CD8-positive, alpha-beta memory T cell (primary cell): Measurements from ENCODE around the gene INO80D. TPM values are rescaled to one million over a fixed set of nuclear protein-coding genes. Genes with fewer than 3 reads are reported as not detected.
"Not testable (repeated sequence)": the region's sequence is repeated elsewhere in the genome, so short reads cannot be mapped to it uniquely, and the experiment has no call there.

Experiments
- CTCF ChIA-PET: fragments of 350-600 bp; sonication (Branson Sonifier 250); formaldehyde crosslinking; loops from one replicate; lab custom pipeline; 2021; ENCODE audit warnings: antibody characterized with exemption; lab: Charles Lee
- POLR2A ChIA-PET: fragments of 350-600 bp; sonication (Branson Sonifier 250); formaldehyde crosslinking; loops from one replicate; lab custom pipeline; 2021; ENCODE audit warnings: antibody characterized with exemption; lab: Charles Lee
- DNase-seq, 5 donors: peaks; one replicate each; pipeline versions ENCODE4 v3.0.0 to v3.0.0-alpha.2; 2020 to 2022; ENCODE audit warnings: mixed read lengths in 1 of 5
- H3K27ac ChIP-seq: one replicate; pipeline ENCODE4 v1.7.0; 2013; ENCODE audit warnings: low read depth, mild to moderate bottlenecking, low read length, moderate library complexity
- H3K27me3 ChIP-seq: 2 replicates; pipeline ENCODE4 v1.7.0; 2013; ENCODE audit warnings: low read length, mild to moderate bottlenecking; ENCODE audit not compliant: insufficient read depth, poor library complexity, severe bottlenecking
- H3K36me3 ChIP-seq: 2 replicates; pipeline ENCODE4 v1.7.0; 2013; ENCODE audit warnings: mild to moderate bottlenecking, low read length, moderate library complexity; ENCODE audit not compliant: insufficient read depth
- H3K4me1 ChIP-seq: 2 replicates; pipeline ENCODE4 v1.7.0; 2013; ENCODE audit warnings: mild to moderate bottlenecking, low read length, moderate library complexity; ENCODE audit not compliant: insufficient read depth
- H3K4me3 ChIP-seq: 2 replicates; pipeline ENCODE4 v1.7.0; 2013; ENCODE audit warnings: mild to moderate bottlenecking, low read length
- H3K9me3 ChIP-seq: 2 replicates; pipeline ENCODE4 v1.7.0; 2013; ENCODE audit warnings: mild to moderate bottlenecking, low read length
- H3K27ac Mint-ChIP-seq, 8 donors: one replicate each; pipeline ENCODE4 v1.8.0; 2020 to 2021; ENCODE audit warnings: mixed read lengths in 8 of 8, mild to moderate bottlenecking in 6 of 8, inconsistent platforms in 3 of 8, moderate library complexity in 3 of 8
- H3K27me3 Mint-ChIP-seq, 2 donors: one replicate each; pipeline ENCODE4 v1.8.0; 2020 to 2021; ENCODE audit warnings: mixed read lengths in 2 of 2, mild to moderate bottlenecking in 1 of 2, moderate library complexity in 1 of 2
- H3K36me3 Mint-ChIP-seq, 3 donors: one replicate each; pipeline ENCODE4 v1.8.0; 2020 to 2021; ENCODE audit warnings: mixed read lengths in 3 of 3, inconsistent platforms in 1 of 3, mild to moderate bottlenecking in 1 of 3
- H3K4me1 Mint-ChIP-seq, 3 donors: one replicate each; pipeline ENCODE4 v1.8.0; 2020 to 2021; ENCODE audit warnings: mixed read lengths in 3 of 3, inconsistent platforms in 1 of 3, mild to moderate bottlenecking in 1 of 3
- H3K4me3 Mint-ChIP-seq, 7 donors: one replicate each; pipeline ENCODE4 v1.8.0; 2020 to 2021; ENCODE audit warnings: mixed read lengths in 7 of 7, mild to moderate bottlenecking in 6 of 7, moderate library complexity in 4 of 7, inconsistent platforms in 2 of 7
- H3K9me3 Mint-ChIP-seq, 5 donors: one replicate each; pipeline ENCODE4 v1.8.0; 2020 to 2022; ENCODE audit warnings: mixed read lengths in 5 of 5, mild to moderate bottlenecking in 3 of 5, moderate library complexity in 2 of 5, inconsistent platforms in 1 of 5
- polyA plus RNA-seq: library from polyadenylated mRNA; unstranded; fragments of 300-500 nt; fragmentation: Illumina TruSeq; gene quantifications from one replicate; pipeline ENCODE4 v1.2.3, GENCODE V29; 2021
- total RNA-seq, 2 experiments: library from RNA; stranded (reverse); gene quantifications; one replicate each; pipeline ENCODE4 v1.2.3, GENCODE V29; 2021

INO80D gene
- total and polyA plus RNA-seq, 3 experiments from 2014 or later = 10.6 to 22.4 (median 20.7) TPM

DNA sequence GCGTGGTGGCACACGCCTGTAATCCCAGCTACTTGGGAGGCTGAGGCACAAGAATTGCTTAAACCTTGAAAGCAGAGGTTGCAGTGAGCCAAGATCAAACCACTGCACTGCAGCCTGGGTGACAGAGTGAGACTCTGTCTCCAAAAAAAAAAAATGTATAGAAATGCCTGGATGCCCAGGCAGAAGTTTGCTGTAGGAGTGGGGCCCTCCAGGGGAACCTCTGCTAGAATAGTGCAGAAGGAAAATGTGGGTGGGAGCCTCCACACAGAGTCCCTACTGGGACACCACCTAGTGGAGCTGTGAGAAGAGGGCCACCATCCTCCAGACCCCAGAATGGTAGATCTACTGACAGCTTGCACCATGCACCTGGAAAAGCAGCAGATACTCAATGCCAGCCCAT is 70.2 kb downstream of the INO80D start:
- POLR2A ChIA-PET = not testable (repeated sequence)
- peaks cover 27 to 84% (median 34%) of the 10 kb centered on the region in 3 donors for H3K36me3 Mint-ChIP-seq

DNA sequence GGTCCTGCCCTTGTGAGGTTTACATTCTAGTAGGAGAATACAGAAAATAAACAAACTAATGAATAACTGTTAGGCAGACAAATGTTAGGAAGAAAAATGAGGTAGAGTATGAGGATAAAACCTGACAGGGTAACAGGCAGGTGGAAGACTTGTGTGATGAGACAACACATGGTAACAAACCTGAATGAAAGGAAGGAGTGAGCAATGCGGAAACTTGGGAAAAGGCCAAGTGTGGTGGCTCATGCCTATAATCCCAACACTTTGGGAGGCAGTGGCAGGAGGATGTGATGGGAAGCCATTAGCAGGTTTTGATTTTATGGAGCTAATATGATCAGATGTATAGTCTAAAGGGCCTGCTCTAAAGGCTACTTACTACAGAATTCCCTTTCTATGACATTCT is 74.2 kb downstream of the INO80D start:
- Mint-ChIP-seq H3K27me3 (no peaks in the 10 kb centered on the region), H3K4me1 (no peaks in the 10 kb centered on the region), H3K9me3 (peaks cover 0 to 8% (median 5%) of the 10 kb centered on the region in 5 donors), H3K36me3 (peaks cover 27 to 83% (median 31%) of the 10 kb centered on the region in 3 donors), H3K4me3 (no peak overlapping the region), H3K27ac (peak overlapping the region in 4 of 8 donors; percentile 1 to 63 (median 23))
- H3K27ac ChIP-seq = no peak overlapping the region
- no peaks in the 10 kb centered on the region for H3K9me3 ChIP-seq
- ChIA-PET CTCF (no interaction called here), POLR2A (no interaction called here)
- no peaks in the 10 kb centered on the region for H3K4me1 ChIP-seq
- no peaks in the 10 kb centered on the region for H3K27me3 ChIP-seq
- no peak for DNase-seq
- no peak overlapping the region for H3K4me3 ChIP-seq
- peaks cover 26% of the 10 kb centered on the region for H3K36me3 ChIP-seq

More for the DNA sequence above, 70.2 kb downstream of the INO80D start:
- CTCF ChIA-PET = interaction anchor here (1.5 kb wide), 1 partner anchor 11 kb away, joined by 5 read pairs; no protein-coding TSS in a partner anchor
- not testable (repeated sequence) for H3K4me1 Mint-ChIP-seq, H3K9me3 Mint-ChIP-seq, H3K27ac Mint-ChIP-seq, DNase-seq, H3K4me3 Mint-ChIP-seq, H3K27ac ChIP-seq, H3K4me3 ChIP-seq, H3K9me3 ChIP-seq, H3K4me1 ChIP-seq, H3K27me3 ChIP-seq, H3K27me3 Mint-ChIP-seq
- peaks cover 48% of the 10 kb centered on the region for H3K36me3 ChIP-seq

DNA sequence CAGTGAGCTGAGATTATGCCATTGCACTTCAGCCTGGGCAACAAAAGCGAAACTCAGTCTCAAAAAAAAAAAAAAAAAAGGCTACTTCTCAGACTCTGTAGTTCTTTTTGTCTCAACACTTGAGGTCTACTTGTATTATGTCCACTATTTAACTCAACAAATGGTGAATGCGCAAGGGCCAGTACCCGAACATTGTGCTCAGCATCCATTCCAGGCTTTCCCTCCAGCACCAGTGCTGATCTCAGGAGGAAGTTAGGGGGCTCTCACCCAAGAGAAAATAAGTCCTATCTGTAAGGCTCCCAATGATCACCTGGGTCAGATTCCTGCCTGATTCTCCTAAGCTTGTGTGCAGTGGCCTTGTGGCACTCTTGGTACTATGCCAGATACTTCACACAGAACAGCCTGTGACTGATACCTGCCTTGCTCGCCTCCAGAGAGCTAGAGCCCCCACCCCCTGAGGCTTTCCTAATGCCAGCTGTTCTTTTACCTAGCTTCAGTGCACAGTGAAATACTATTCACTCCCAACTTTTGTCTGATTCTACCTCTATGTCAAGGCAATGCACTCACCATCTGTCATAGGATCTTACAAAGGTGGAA is 74.9 kb downstream of the INO80D start:
- H3K4me1 Mint-ChIP-seq = no peaks in the 10 kb centered on the region
- no peaks in the 10 kb centered on the region for H3K4me1 ChIP-seq
- peaks cover 19% of the 10 kb centered on the region for H3K36me3 ChIP-seq
- H3K4me3 Mint-ChIP-seq = no peak overlapping the region
- H3K27ac Mint-ChIP-seq = peak overlapping the region in 2 of 8 donors; percentile 5 to 84
- H3K36me3 Mint-ChIP-seq = peaks cover 20 to 81% (median 25%) of the 10 kb centered on the region in 3 donors
- no peaks in the 10 kb centered on the region for H3K27me3 Mint-ChIP-seq
- H3K9me3 Mint-ChIP-seq = peaks cover 0 to 3% (median 0%) of the 10 kb centered on the region in 5 donors
- DNase-seq = no peak
- H3K9me3 ChIP-seq = no peaks in the 10 kb centered on the region
- H3K27me3 ChIP-seq = no peaks in the 10 kb centered on the region
- no peak overlapping the region for H3K4me3 ChIP-seq
- CTCF ChIA-PET = no interaction called here
- H3K27ac ChIP-seq = no peak overlapping the region
- POLR2A ChIA-PET = no interaction called here

DNA sequence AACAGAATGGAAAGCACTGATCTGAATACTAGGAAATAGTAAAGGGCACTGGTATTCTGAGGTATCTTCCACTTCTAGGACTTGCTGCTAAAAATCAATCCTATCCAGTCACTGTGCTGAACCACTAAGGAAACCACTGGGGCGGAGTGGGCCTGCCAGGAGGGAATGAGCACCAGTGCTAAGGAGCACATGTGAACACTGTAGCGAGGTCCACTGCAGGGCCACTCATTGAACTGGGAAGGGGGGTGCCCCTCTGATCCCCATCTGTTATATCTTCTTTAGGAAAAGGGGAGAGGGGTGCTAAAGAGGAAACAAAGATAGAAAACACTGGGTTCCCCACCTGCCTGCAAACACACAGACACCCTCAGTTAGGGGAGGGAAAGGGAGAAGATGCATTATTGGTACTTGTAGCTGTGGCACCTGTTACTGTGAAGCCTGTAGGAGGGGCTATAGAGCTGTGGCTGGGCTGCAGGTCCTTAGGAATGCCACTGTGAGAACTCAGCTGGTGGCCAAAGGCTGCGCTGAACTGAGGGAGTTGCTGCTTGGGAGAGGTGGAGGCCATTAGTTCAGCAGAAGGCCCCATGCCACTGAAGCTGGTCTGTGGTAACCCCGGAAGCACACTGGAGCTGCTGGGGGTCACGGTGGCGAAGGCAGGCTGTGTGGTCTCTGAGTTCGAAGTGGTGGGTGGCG is 81.8 kb downstream of the INO80D start:
- Histone ChIP-seq H3K36me3 (peaks cover 30% of the 10 kb centered on the region), H3K4me1 (no peaks in the 10 kb centered on the region), H3K9me3 (no peaks in the 10 kb centered on the region), H3K27ac (no peak overlapping the region), H3K4me3 (no peak overlapping the region), H3K27me3 (no peaks in the 10 kb centered on the region)
- Mint-ChIP-seq H3K27ac (peak overlapping the region in 3 of 8 donors; percentile 20 to 74 (median 46)), H3K36me3 (peaks cover 22 to 90% (median 25%) of the 10 kb centered on the region in 3 donors), H3K4me3 (no peak overlapping the region), H3K9me3 (no peaks in the 10 kb centered on the region), H3K27me3 (no peaks in the 10 kb centered on the region), H3K4me1 (peaks cover under 1 to 6% (median 5%) of the 10 kb centered on the region in 3 donors)
- ChIA-PET CTCF (interaction anchor here (1.9 kb wide), 1 partner anchor 12 kb away, joined by 5 read pairs; no protein-coding TSS in a partner anchor), POLR2A (no interaction called here)
- DNase-seq = no peak

DNA sequence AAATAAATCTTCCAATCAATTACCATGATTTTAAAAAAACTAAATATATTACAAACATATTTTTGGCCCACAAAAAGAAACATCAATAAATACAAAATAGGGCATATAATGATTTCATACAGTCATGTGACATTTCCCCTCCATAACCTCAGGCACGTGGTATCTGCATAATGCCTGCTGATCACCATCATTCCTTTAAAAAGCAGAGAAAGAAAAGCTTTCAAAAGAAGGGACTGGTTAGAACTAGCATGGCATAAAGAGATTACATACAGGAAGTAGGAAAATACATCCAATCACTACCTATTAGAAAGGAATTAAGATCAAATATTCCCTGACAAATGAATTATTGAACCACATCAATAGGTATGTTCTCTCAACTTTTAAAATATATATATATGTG is 83.5 kb downstream of the INO80D start:
- H3K36me3 ChIP-seq = peaks cover 30% of the 10 kb centered on the region

DNA sequence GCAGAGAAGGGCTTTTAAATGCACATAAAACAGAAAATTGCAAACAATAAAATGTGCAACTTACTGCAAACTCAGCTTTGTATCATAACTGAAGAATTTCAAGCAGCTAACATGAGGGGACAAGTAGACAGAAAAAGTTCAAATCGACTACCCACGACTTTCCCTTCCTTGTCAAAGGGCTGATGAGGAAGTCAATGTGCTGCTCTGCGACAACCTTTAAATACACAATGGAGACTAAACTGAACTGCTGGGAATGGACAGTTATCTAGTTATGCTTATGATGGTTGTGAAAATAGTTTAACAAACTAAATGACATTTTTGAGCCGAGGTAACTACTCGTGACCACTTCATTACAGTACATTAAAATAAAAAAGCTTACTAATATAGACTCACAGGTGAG is 84.1 kb downstream of the INO80D start:
- DNase-seq = no peak
- Mint-ChIP-seq H3K36me3 (peaks cover 18 to 83% (median 24%) of the 10 kb centered on the region in 3 donors), H3K27ac (peak overlapping the region in 1 of 8 donors; percentile 68), H3K27me3 (no peaks in the 10 kb centered on the region), H3K4me1 (peaks cover 3 to 10% (median 9%) of the 10 kb centered on the region in 3 donors), H3K4me3 (no peak overlapping the region), H3K9me3 (no peaks in the 10 kb centered on the region)
- Histone ChIP-seq H3K4me1 (no peaks in the 10 kb centered on the region), H3K4me3 (no peak overlapping the region), H3K9me3 (no peaks in the 10 kb centered on the region), H3K27me3 (no peaks in the 10 kb centered on the region), H3K36me3 (peaks cover 30% of the 10 kb centered on the region), H3K27ac (no peak overlapping the region)
- CTCF ChIA-PET = interaction anchor here (1.4 kb wide), 1 partner anchor 37 kb away, joined by 3 read pairs; no protein-coding TSS in a partner anchor
- POLR2A ChIA-PET = no interaction called here

More for the DNA sequence above, 83.5 kb downstream of the INO80D start:
- Mint-ChIP-seq H3K4me1 (peaks cover 3 to 10% (median 9%) of the 10 kb centered on the region in 3 donors), H3K27me3 (no peaks in the 10 kb centered on the region), H3K27ac (peak overlapping the region in 1 of 8 donors; percentile 27), H3K9me3 (no peaks in the 10 kb centered on the region), H3K36me3 (peaks cover 22 to 88% (median 29%) of the 10 kb centered on the region in 3 donors), H3K4me3 (no peak overlapping the region)
- H3K9me3 ChIP-seq = no peaks in the 10 kb centered on the region
- no peak for DNase-seq
- H3K27ac ChIP-seq = no peak overlapping the region
- no peaks in the 10 kb centered on the region for H3K4me1 ChIP-seq
- no peak overlapping the region for H3K4me3 ChIP-seq
- H3K27me3 ChIP-seq = no peaks in the 10 kb centered on the region
- ChIA-PET CTCF (no interaction called here), POLR2A (no interaction called here)

DNA sequence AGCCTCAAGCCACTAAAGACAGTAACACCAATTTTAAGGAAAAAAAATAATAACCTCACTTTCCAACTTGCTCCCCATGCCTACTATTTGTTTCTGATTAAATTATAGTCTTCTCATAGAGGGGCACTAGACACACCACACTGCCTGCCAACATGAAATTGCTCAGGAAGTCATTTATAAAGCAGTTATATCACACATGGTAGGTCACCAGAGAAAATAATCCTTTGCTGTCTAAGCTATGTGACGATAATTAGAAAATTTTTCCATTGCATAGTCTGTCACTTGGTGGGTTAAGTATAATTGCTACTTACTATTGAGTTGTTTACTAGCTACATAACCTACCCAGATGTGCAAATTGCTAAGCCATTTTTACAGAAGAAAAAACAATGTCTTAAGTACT is 85.2 kb downstream of the INO80D start:
- peaks cover 29% of the 10 kb centered on the region for H3K36me3 ChIP-seq

DNA sequence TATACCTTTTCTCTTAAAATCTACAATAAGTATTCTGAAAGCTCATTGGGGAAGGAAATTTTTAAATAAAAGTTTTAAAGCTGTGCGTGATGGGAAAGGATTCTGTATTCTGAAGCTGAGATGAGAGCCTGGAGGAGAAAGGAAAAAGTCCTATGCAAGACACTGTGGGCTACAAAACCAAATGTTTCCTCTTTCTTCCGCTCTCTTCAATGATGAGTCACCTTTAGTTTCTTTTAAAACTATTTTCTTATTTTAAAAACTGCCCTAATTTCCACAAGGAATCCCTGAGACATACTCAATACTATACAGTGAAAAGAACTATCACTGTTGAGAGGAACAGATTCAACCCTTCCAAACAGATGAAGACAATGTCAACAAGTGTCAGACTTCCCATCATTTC is 87.4 kb downstream of the INO80D start:
- POLR2A ChIA-PET = no interaction called here
- CTCF ChIA-PET = interaction anchor here (1.1 kb wide), 1 partner anchor 87 kb away, joined by 4 read pairs; the partner anchor contains the start of gene INO80D
- no peak overlapping the region for H3K4me3 Mint-ChIP-seq

More for the DNA sequence above, 85.2 kb downstream of the INO80D start:
- Mint-ChIP-seq H3K4me1 (peaks cover 3 to 12% (median 10%) of the 10 kb centered on the region in 3 donors), H3K27me3 (no peaks in the 10 kb centered on the region), H3K36me3 (peaks cover 15 to 78% (median 24%) of the 10 kb centered on the region in 3 donors), H3K9me3 (no peaks in the 10 kb centered on the region), H3K27ac (peak overlapping the region in 1 of 8 donors; percentile 14), H3K4me3 (no peak overlapping the region)
- Histone ChIP-seq H3K4me1 (no peaks in the 10 kb centered on the region), H3K27me3 (no peaks in the 10 kb centered on the region), H3K4me3 (no peak overlapping the region), H3K9me3 (no peaks in the 10 kb centered on the region), H3K27ac (no peak overlapping the region)
- DNase-seq = no peak
- ChIA-PET CTCF (interaction anchor here (1.4 kb wide), 1 partner anchor 38 kb away, joined by 3 read pairs; no protein-coding TSS in a partner anchor), POLR2A (no interaction called here)

More for the DNA sequence above, 87.4 kb downstream of the INO80D start:
- no peak for DNase-seq
- Mint-ChIP-seq H3K9me3 (no peaks in the 10 kb centered on the region), H3K27ac (no peak overlapping the region), H3K36me3 (peaks cover 10 to 73% (median 10%) of the 10 kb centered on the region in 3 donors), H3K27me3 (no peaks in the 10 kb centered on the region), H3K4me1 (peaks cover 3 to 15% (median 7%) of the 10 kb centered on the region in 3 donors)
- H3K4me1 ChIP-seq = no peaks in the 10 kb centered on the region
- H3K27me3 ChIP-seq = no peaks in the 10 kb centered on the region
- peaks cover 7% of the 10 kb centered on the region for H3K36me3 ChIP-seq
- H3K9me3 ChIP-seq = no peaks in the 10 kb centered on the region
- H3K27ac ChIP-seq = no peak overlapping the region
- no peak overlapping the region for H3K4me3 ChIP-seq
